Measurements from ENCODE around the gene SHANK1.

SHANK1 gene

DNA sequence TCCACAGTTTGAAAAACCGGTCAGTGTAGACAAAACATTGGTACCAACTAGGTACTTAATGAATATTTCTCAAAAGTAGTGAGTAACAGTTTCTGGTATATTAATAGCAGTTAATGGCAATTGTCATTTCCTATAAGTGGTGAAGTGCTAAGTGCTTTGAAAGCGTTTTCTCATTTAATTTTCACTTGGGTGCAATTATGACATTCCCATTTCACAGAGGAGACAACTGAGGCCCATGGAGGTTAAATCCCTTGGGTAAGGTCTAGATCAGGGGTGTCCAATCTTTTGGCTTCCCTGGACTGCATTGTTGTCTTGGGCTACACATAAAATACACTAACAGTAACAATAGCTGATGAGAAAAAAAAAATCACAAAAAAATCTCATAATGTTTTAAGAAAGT, 79.2 kb downstream of the SHANK1 start:
- Histone ChIP-seq H3K18ac (ENCODE audit: low read length) (no peak overlapping the region), H3K9me3 (replicated peaks in 1 of 2; ENCODE audit: control insufficient read depth in 2 of 2, insufficient read depth in 1 of 2, low read depth in 1 of 2, low read length in 2 of 2) (peaks cover 1 to 4% of the 10 kb centered on the region in 2 donors), H3K27me3 (ENCODE audit: control insufficient read depth in 3 of 3, insufficient read depth in 3 of 3, low read depth in 1 of 3, low read length in 3 of 3) (peaks cover 3 to 36% (median 24%) of the 10 kb centered on the region in 3 experiments), H3K4me1 (ENCODE audit: control insufficient read depth in 2 of 2, insufficient read depth in 1 of 2, low read depth in 1 of 2, low read length in 2 of 2) (peaks cover 0 to 5% of the 10 kb centered on the region in 2 donors), H3K9ac (ENCODE audit: low read depth, low read length, poor library complexity) (no peak overlapping the region), H3K14ac (ENCODE audit: low read length) (no peak overlapping the region), H2BK120ac (ENCODE audit: low read depth, low read length) (no peak overlapping the region), H3K27ac (replicated peaks; ENCODE audit: low read length) (no peak overlapping the region), H2BK12ac (ENCODE audit: low read length) (no peak overlapping the region), H3K79me1 (ENCODE audit: low read depth, low read length) (no peaks in the 10 kb centered on the region), H2BK5ac (ENCODE audit: low read length) (no peak overlapping the region), H3K4me2 (ENCODE audit: insufficient read depth, low read length, poor library complexity, severe bottlenecking) (peak overlapping the region; percentile 74), H3K4ac (ENCODE audit: low read length) (no peak overlapping the region), H2AK5ac (ENCODE audit: low read depth, low read length) (no peak overlapping the region), H3K23ac (ENCODE audit: low read depth, low read length, poor library complexity) (no peak overlapping the region), H4K91ac (ENCODE audit: low read depth, low read length, poor library complexity) (no peak overlapping the region), H2BK15ac (ENCODE audit: low read length) (no peak overlapping the region), H3K4me3 (ENCODE audit: low read length in 2 of 2) (peak overlapping the region; percentile 50 to 85), H4K8ac (ENCODE audit: low read depth, low read length) (no peak overlapping the region), H2AFZ (ENCODE audit: low read length) (peak overlapping the region; percentile 99), H3K36me3 (replicated peaks in 1 of 2; ENCODE audit: control insufficient read depth in 2 of 2, insufficient read depth in 2 of 2, low read length in 2 of 2) (no peaks in the 10 kb centered on the region)
- no CpG with 5 or more reads among the region's 2 CpGs for WGBS, 2 donors (ENCODE audit: extremely low coverage in 2 of 2, insufficient read length in 2 of 2, insufficient replicate concordance in 1 of 2)
- DNase-seq (ENCODE audit: low spot score), result no peak

DNA sequence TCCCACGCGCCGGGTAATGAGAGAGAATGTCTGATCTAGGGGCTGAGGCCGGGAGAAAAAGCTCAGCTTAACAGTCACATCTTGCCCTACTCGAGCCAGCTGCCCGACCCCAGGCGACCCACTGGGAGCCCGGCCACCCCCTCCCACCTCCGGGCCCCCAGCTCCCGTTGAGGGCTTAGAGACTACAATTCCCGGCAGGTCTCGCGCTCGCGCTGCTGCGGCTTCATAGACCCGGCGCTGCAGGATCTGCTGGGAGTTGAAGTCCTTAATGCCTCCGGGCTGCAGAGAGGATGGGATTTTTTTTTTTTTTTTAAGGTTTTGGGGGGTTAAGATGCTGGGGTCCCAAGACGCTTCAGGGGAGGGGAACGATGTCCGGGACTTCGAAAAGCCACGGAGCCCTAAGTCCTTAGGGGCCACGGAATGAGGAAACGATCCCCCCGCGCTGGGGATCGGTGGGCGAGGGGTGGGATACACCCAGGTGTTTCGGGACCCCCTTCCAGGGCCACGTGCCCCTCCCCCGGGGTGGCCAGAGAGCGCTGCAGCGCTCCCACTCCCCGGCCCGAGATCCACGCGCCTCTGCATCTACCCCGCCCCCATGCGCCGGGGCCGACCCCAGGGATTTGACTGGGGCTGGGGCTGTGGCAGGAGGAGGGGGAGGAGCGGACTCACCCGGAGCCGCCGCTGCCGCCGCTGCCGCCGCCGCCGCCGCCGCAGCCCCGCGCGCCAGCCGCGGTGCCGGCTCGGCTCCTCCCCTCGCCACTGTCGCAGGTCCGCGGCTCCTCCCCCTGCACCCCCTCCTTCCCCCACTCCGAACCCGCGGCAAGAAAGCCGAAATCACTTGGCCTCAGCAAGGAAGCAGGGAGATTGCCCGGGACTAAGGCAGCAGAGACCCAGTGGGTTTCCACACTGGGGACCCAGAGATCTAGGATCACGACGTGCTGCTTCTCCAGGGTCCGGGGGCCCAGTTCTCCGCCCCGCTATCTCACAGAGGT, 80.2 kb downstream of the SHANK1 start, which contains the start of gene SYT3:
Gene SYT3, minus strand, starts transcription at position 761 of the 992 bp plus-strand sequence. CDS start 2,470 bp downstream, outside the sequence.
- H3K9ac ChIP-seq (ENCODE audit: low read depth, low read length, poor library complexity), result peak within 1 kb of the TSS; percentile 75
- no peaks in the 10 kb centered on the region for H3K36me3 ChIP-seq (replicated peaks in 1 of 2; ENCODE audit: control insufficient read depth in 2 of 2, insufficient read depth in 2 of 2, low read length in 2 of 2)
- peaks cover 3 to 32% (median 19%) of the 10 kb centered on the region in 3 experiments for H3K27me3 ChIP-seq (ENCODE audit: control insufficient read depth in 3 of 3, insufficient read depth in 3 of 3, low read depth in 1 of 3, low read length in 3 of 3)
- H3K79me1 ChIP-seq (ENCODE audit: low read depth, low read length), result no peaks in the 10 kb centered on the region
- H2BK15ac ChIP-seq (ENCODE audit: low read length), result no peak within 1 kb of the TSS
- peak within 1 kb of the TSS; percentile 74 for H3K4me2 ChIP-seq (ENCODE audit: insufficient read depth, low read length, poor library complexity, severe bottlenecking)
- no peak within 1 kb of the TSS for H3K4ac ChIP-seq (ENCODE audit: low read length)
- H3K9me3 ChIP-seq (replicated peaks in 1 of 2; ENCODE audit: control insufficient read depth in 2 of 2, insufficient read depth in 1 of 2, low read depth in 1 of 2, low read length in 2 of 2), result peaks cover 3 to 5% of the 10 kb centered on the region in 2 donors
- no peak within 1 kb of the TSS for H3K14ac ChIP-seq (ENCODE audit: low read length)
- H3K27ac ChIP-seq (replicated peaks; ENCODE audit: low read length), result peak within 1 kb of the TSS; percentile 47
- H4K8ac ChIP-seq (ENCODE audit: low read depth, low read length), result no peak within 1 kb of the TSS
- H3K4me1 ChIP-seq (ENCODE audit: control insufficient read depth in 2 of 2, insufficient read depth in 1 of 2, low read depth in 1 of 2, low read length in 2 of 2), result peaks cover 0 to 5% of the 10 kb centered on the region in 2 donors
- H4K91ac ChIP-seq (ENCODE audit: low read depth, low read length, poor library complexity), result no peak within 1 kb of the TSS
- H3K4me3 ChIP-seq (ENCODE audit: low read length in 2 of 2), result peak within 1 kb of the TSS; percentile 50 to 91
- H2AK5ac ChIP-seq (ENCODE audit: low read depth, low read length), result peak within 1 kb of the TSS; percentile 53
- peak within 1 kb of the TSS; percentile 90 for H3K18ac ChIP-seq (ENCODE audit: low read length)
- peak within 1 kb of the TSS; percentile 99 for H2AFZ ChIP-seq (ENCODE audit: low read length)
- no CpG with 5 or more reads among the region's 76 CpGs for WGBS, 2 donors (ENCODE audit: extremely low coverage in 2 of 2, insufficient read length in 2 of 2, insufficient replicate concordance in 1 of 2)
- peak within 1 kb of the TSS; percentile 70 for H3K23ac ChIP-seq (ENCODE audit: low read depth, low read length, poor library complexity)
- H2BK120ac ChIP-seq (ENCODE audit: low read depth, low read length), result no peak within 1 kb of the TSS
- H2BK12ac ChIP-seq (ENCODE audit: low read length), result no peak within 1 kb of the TSS
- no peak within 1 kb of the TSS for H2BK5ac ChIP-seq (ENCODE audit: low read length)
- DNase-seq (ENCODE audit: low spot score), result peak; percentile 66

DNA sequence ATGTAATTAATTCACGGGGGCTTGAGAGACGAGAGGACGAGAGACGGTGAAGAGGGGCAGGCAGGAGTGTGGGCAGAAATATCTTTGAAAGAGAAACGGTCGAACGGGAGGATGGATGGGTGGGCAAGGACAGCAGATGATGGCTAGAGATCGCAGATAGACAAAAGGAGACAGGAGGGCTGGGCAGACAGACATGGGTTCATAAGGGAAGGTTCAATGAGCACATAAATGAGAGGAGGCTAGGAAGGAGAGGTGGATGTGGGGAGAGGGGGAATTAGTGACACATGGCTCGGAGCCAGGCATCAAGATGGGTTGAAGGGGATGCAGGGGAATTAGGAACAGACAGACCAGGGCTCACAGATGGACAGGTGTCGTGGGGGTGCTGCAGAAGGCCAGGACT, 81.0 kb downstream of the SHANK1 start:
- peaks cover 0 to 32% (median 11%) of the 10 kb centered on the region in 3 experiments for H3K27me3 ChIP-seq (ENCODE audit: control insufficient read depth in 3 of 3, insufficient read depth in 3 of 3, low read depth in 1 of 3, low read length in 3 of 3)
- no peak overlapping the region for H2BK120ac ChIP-seq (ENCODE audit: low read depth, low read length)
- no peak for DNase-seq (ENCODE audit: low spot score)
- H3K9ac ChIP-seq (ENCODE audit: low read depth, low read length, poor library complexity), result peak overlapping the region; percentile 70
- H3K14ac ChIP-seq (ENCODE audit: low read length), result no peak overlapping the region
- no peak overlapping the region for H2BK15ac ChIP-seq (ENCODE audit: low read length)
- H3K23ac ChIP-seq (ENCODE audit: low read depth, low read length, poor library complexity), result peak overlapping the region; percentile 70
- no peaks in the 10 kb centered on the region for H3K79me1 ChIP-seq (ENCODE audit: low read depth, low read length)
- no peak overlapping the region for H2BK5ac ChIP-seq (ENCODE audit: low read length)
- no CpG with 5 or more reads among the region's 10 CpGs for WGBS, 2 donors (ENCODE audit: extremely low coverage in 2 of 2, insufficient read length in 2 of 2, insufficient replicate concordance in 1 of 2)
- peak overlapping the region; percentile 99 for H2AFZ ChIP-seq (ENCODE audit: low read length)
- H3K18ac ChIP-seq (ENCODE audit: low read length), result peak overlapping the region; percentile 81
- H2AK5ac ChIP-seq (ENCODE audit: low read depth, low read length), result peak overlapping the region; percentile 53
- no peaks in the 10 kb centered on the region for H3K36me3 ChIP-seq (replicated peaks in 1 of 2; ENCODE audit: control insufficient read depth in 2 of 2, insufficient read depth in 2 of 2, low read length in 2 of 2)
- H4K91ac ChIP-seq (ENCODE audit: low read depth, low read length, poor library complexity), result no peak overlapping the region
- H3K4ac ChIP-seq (ENCODE audit: low read length), result no peak overlapping the region
- H3K9me3 ChIP-seq (replicated peaks in 1 of 2; ENCODE audit: control insufficient read depth in 2 of 2, insufficient read depth in 1 of 2, low read depth in 1 of 2, low read length in 2 of 2), result peaks cover 8 to 12% of the 10 kb centered on the region in 2 donors
- H2BK12ac ChIP-seq (ENCODE audit: low read length), result no peak overlapping the region
- H3K4me2 ChIP-seq (ENCODE audit: insufficient read depth, low read length, poor library complexity, severe bottlenecking), result peak overlapping the region; percentile 74
- H3K4me3 ChIP-seq (ENCODE audit: low read length in 2 of 2), result peak overlapping the region in 1 of 2 donors; percentile 70
- no peak overlapping the region for H4K8ac ChIP-seq (ENCODE audit: low read depth, low read length)
- peaks cover 0 to 5% of the 10 kb centered on the region in 2 donors for H3K4me1 ChIP-seq (ENCODE audit: control insufficient read depth in 2 of 2, insufficient read depth in 1 of 2, low read depth in 1 of 2, low read length in 2 of 2)
- no peak overlapping the region for H3K27ac ChIP-seq (replicated peaks; ENCODE audit: low read length)

Data from neuronal stem cell (in vitro differentiated cells).